ENCODE measurements around the gene ADAMTS15.

ADAMTS15 gene

DNA sequence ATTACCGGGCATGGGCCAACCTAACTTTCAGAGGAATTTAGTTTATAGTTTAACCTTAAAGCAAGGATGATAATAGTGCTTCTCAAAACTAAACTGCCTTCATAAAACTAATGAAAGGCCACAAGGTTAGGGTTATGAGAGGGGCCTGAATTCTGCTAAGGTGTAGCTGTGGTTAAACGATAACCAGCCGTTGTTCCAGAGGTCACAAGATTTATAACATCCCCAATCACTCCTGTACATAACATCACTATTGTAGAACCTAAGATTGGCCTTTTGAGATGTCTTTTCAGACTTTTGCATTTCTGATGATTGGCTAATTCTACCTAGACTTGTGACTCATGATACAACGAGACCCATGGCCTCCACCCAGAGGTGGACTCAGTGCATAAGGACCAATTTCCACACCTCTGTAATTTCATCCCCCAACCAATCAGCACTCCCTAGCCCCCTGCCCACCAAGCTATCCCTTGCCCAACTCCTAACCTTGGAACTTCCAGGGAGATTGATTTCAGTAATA lies 69.8 kb downstream of the ADAMTS15 start:
- DNase-seq = no peak

GRCh38 chr11:130519128-130519932 lies 70.9 kb downstream of the ADAMTS15 start:
- no peak for DNase-seq

- DNase-seq = no peak
These were observed 71.8 kb downstream of the ADAMTS15 start for GRCh38 chr11:130520271-130520671.

GRCh38 chr11:130522284-130522961 lies 74.0 kb downstream of the ADAMTS15 start:
- DNase-seq = no peak

DNA sequence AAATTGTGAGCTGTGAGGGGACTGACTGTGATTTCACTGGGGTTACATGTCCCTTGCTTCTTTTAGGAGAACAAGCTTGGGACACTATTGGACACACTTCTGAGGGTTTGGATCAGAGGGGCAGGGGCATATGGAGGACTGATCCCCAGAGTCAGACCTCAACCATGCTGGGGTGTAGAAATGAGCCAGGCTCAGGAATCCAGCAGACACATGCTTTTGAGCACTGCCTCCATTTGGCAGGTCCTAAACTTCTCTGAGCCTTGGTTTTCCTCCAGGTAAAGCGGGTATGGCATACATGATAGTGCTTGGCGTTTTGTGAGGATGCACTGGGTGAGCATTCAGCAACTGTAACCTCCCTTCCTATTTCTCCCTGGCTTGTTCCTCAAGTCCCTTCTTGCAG lies 74.7 kb downstream of the ADAMTS15 start:
- no peak for DNase-seq

DNA sequence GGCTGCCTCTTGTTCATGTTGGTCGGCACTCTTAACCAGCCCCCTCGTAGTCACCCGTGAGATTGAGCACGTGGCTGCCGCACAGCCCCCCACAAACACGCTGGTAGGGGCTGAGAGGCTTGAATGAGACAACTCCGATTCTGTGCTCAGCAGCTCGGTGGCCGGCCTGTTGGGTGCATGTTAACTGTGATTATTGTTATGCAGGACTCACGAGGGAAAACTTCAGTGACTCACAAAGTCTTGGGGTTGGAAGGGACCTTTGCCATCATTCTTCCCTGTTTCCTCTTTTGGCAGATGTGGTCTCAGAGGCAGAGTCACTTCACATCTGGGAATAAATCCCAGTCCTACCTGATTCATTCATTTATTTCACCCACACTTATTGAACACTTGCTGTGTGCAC lies 75.2 kb downstream of the ADAMTS15 start:
- no peak for DNase-seq

DNA sequence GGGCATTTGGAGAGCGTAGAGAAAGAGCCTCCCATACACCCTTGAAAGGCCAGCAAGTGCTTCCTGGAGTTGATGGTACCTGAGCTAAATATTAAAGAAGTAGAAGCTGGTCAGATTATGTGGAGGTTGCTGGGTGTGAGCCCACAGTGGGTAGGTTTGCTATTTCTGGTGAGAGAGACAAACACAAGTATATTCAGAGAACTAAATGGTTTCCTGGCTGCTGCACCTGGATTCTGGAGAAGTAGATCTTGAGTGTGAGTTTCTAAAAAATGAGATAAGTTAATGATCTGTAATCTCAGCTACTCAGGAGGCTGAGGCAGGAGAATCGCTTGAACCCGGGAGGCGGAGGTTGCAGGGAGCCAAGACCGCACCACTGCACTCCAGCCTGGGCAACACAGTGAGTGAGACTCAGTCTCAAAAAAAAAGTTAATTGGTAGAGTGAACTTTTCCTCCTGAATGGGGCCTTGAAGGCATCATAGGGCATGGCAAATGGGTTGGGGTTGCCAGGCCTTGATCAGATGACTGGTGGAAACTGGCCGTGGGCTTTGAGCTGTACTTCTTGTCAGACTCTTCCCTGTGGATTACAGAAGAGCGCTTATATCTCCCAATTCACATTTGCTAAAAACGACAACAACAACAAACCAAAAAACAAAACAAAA lies 75.8 kb downstream of the ADAMTS15 start:
- DNase-seq = no peak

GRCh38 chr11:130525307-130525706 lies 76.9 kb downstream of the ADAMTS15 start:
- DNase-seq = no peak
